HG03342 (cell line): ENCODE data around the gene PID1.

Source experiments
- ATAC-seq: cut with Tn5 transposase; IDR thresholded peaks from one replicate; pipeline ENCODE4 v1.9.1; 2021; ENCODE audit warnings: mild to moderate bottlenecking, moderate library complexity; ENCODE audit not compliant: unreplicated experiment

Gene PID1

DNA sequence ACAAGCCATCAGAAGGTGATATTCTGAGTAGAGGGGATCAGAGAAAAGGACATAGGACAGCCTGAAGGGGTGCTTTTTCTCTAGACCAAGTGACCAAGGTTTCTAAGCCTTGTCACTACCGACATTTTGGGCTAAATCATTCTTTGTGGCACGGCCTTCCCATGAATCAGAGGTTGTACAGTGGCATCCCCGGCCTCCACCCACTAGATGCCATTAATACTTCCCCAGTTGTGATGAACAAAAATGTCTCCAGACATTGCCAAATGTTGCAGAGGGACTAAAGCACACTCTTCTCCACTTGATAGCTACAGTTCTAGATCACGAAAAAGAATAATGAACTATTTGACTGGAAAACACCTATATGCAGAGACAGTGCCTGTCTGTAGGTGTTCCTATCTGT lies 143.6 kb downstream of the PID1 start:
- ATAC-seq = no peak

DNA sequence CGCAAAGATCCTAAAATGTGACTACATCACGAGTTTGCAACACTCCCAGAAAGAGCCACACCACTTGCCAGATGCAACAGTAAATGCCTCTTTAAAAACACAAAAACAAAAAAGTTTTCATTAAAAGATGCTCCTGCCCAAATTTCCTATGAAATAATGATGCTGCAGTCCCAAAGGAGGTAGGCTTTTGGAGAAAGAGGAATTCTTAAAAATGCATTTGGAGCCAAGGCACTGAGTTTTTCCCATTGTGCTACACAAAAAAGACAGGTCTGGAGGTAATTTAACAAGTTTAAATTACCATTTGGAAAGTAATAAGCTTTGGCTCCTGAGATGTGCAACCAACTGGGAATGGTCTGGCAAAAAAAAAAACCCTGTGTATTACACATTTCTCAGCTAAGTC lies 145.0 kb downstream of the PID1 start:
- no peak for ATAC-seq

DNA sequence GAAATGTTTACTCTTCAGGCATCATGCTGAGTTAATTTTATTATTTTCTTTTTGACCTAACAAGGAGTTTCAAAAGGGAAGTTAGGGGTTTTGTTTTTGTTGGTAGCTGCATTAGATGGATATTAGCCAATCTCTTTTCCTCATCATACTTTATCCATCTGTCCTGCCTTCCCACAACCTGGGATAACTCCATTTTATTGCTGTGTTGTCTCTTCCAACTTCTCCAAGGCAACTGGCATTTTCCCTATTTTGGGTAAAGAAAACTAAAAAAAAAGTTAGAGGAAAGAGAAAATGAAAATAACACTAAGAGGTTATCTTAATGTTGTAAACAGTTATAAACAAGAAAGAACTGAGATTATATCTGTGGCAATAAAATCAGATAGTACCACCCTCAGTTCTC lies 147.0 kb downstream of the PID1 start:
- ATAC-seq = no peak

DNA sequence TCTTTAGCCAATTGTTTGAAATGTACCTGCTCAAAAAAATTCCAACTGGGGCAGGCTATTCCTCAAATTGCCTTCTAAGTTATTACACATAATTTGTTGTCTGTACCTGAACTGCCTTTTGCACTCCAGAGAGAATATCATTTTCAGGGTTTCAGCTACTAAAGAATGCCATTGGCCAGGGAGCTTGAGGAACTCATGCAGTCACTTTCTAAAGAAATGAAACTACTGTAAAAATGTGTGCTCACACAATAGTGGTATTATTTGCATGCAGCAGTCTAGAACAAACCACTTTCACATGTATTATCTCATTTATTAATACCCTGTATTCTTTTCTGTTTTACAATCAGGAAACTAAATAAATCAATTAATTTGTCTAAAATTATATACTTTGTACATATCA lies 152.2 kb downstream of the PID1 start:
- ATAC-seq = peak; percentile 97

DNA sequence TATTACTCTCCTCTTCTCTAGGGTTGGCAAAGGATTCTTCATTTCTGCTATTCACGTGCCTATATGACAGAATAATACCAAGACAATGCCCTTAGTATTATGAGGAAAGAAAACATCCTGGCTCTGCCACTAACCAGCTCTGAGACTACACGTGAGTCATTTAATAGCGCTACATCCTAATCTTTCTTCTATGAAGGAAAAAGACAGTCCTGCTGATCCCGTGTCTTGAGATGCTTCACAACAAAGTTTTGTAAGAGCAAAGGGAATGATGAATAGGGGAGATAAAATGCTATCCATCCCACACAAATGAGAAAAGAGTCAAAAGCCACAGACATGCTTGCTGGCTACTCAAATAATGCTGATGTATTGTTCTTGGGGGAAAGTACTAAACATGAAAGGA lies 152.8 kb downstream of the PID1 start:
- ATAC-seq = no peak

DNA sequence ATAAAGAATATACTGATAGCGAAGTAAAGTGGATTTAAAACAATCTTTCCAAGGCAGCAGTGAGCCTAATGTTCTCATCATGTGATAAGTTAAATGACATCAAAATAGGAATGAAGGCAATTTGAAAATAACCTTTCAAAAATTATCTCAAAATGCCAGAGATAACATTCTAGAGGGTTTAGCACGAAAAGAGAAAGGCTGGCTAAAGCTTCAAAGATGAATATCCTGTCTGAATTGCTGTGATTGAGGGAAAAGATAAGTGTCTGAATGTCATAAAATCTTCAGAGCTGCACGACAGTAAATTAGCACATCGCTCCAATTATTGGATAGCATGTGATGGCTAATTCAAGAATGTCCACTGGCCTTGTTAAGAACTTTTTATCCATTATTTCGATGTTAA lies 159.3 kb downstream of the PID1 start:
- no peak for ATAC-seq

DNA sequence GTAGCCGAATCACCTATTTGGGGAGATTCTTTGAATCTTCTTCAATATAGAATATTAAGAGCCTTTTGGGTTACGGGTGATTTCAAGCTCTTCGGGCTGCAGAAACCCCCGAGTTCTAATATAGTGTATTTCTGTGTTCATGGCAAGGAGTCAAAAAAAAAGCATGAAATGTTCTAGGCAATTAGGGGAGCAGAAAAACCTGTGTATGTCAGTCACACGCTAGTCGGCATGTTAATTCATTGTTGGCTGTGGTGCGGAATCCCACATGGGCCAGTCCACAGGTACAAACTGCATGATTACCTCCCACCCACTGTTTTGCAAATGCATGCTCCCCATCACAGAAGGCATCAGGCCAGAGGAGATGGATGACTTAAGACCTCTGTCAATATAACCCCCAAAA lies 161.9 kb downstream of the PID1 start:
- ATAC-seq = no peak

DNA sequence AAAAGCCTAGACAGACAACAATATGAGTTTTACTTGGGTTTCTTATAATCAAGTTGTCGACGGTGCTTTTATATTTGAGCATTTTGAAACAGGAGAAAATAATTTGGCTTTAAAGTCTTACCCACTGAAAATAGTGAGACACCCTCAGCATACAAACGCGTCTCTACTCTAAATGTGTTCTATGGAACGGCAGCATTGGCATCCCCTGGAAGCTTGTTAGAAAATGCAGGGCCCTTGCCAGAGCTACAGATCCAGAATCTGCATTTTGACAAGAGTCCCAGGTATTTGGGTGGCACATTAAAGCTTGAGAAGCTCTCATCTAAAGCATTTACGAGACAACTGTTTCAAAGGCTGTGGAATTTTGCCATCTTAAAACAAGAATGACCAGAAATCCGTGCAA lies 163.5 kb downstream of the PID1 start:
- ATAC-seq = no peak

DNA sequence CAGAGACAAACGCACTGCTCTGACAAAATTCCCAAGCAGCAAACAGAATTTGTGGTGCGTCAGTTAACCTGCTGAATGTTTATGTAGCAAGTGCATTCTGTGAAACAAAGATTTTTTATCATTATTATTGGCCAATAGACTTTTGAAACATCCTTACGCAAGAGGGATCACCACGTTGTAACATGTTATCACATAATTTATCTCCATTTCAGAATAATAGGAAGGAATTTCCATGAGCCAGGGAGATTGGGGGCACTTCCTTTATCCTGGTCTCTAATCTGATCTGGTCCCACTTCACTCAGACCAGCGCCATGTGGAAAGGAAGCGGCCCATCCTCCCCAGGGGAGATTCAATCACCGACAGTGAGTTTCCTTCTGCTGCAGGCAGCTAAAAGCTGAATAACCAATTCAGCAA lies 166.1 kb downstream of the PID1 start:
- no peak for ATAC-seq

DNA sequence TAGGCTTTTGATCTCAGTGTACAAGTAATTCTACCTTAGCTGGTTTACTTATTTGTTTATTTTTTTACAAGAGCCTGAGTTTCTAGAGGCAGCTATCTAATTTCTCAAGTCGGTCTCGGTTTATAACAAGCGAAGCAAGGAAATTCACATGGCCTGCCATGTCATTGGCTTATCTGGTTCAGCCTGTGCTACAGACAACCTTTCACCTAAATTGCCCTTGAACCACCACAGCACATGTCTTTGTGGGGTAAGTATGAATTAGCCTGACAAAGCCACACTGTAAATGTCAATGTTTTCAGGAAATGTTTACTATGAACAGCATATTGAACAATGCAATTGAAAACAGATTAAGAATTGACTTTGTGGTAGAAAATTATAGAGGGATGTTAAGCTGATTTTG lies 167.1 kb downstream of the PID1 start:
- ATAC-seq = no peak

DNA sequence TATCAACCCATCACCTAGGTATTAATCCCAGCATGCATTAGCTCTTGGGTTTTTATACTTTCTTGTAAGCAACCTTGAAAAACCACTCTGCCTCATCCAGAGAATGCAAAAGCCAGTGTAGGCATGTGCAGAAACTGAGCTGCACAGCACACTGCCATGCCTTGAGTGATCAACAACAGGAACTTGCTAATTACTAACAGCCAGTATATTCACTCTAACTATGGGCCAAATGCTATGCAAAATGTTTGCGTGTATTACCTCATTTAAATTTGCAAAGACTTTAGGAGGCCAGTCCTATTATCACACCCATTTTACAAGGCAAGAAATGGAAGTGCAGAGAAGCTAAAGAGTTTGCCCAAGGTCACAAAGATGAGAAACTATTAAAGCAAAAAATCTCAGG lies 169.8 kb downstream of the PID1 start:
- no peak for ATAC-seq

DNA sequence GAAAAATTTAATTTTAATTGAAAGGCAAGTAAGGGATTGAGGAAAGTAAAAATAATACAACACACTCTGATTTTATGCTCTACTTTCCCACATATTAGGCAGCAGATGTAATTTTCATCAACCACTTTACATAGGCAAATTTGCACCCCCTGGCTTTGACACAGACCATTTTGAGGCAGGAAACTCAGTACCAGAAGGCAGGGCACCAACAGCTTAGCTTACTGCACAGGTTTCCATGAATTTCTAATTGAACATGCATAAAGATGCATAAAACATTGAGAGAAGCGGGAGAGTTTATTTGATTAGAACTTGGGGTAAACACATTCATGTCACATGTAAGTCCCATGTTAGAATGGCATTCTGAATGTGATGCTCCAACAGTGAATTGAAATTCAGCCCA lies 171.9 kb downstream of the PID1 start:
- no peak for ATAC-seq

DNA sequence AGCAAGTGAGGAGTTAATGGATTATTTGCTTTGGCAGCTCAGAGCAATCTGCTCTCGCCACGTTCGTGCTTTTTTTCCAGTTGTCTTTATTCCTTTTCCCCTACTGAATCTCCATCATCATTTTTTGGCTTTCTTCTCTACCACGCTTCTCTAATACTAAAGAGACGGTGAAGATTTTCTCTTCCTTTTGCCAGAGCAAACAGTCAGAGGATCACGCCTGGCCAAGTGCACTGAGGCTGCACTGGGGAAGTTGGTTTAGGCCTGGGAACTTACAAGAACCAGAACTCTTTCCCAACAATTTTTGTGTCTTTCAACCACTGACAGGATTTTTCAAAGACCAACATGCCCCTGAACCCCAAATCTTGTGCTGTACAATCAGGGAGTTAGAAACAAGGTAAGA lies 172.3 kb downstream of the PID1 start:
- no peak for ATAC-seq

DNA sequence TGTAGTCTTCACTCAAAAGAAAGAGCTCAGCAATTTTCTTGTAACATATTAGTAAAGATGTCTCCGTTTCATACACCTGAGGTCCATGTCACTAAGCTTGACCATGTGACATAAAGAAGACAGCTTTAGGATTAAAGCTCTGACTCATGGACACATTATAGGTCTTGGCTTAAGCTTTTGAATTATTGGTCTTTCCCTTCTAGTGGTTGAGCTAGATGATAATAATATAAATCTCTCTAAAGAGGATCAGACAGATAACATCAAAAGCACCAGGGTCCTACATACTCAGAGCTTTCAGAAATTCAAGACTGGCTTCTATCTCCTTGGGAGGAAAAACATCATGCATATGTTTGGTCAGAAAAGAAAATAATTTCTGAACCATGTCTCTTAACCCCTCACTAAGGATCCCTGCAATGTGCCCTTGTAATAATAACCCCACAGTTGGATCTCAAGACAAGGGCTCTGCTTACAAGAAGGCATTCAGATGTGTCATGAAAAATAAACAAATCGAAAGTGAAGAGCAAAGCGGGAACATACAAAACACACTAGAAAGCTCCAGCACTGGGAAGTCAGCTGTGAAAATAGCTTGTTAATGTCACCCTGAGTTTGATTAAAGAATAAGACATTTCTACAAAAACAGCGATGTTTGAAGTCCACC lies 174.5 kb downstream of the PID1 start:
- ATAC-seq = no peak

DNA sequence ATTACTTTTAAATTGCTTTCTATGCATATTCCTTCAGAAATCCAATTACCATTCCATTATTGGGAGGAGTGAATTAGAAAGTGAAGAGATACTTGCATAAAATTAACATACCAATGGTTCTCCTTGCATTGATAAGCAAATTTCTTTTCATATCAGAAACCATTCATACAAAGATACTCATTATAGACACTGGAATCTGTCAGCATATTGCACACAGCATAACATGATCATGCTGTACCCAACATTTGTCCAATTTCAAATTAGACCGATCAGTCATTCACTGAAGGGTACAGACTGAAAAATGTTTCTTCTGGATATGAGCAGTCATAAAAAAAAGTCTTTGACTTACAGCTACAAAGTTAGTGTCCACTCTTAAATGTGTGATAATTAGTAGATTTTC lies 175.6 kb downstream of the PID1 start:
- ATAC-seq = no peak

DNA sequence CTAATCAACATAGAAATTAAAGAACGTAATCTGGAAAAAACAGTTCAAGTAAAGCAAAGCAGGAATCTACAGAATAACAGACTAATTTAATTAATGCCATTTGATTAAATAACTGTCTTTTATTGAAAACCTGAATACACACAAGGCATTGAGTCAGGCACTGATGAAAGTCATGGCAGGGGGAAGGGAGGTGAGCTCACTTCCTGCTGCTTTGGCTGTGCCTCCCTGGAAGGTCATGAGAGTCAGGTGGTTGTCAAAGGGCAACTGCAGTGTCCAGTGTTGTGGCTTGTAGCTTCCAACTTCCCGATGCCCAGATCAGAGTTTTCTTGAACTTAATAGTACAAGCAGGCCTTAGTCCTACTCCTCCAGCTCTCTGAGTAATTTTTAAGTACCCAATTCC lies 180.9 kb downstream of the PID1 start:
- no peak for ATAC-seq

DNA sequence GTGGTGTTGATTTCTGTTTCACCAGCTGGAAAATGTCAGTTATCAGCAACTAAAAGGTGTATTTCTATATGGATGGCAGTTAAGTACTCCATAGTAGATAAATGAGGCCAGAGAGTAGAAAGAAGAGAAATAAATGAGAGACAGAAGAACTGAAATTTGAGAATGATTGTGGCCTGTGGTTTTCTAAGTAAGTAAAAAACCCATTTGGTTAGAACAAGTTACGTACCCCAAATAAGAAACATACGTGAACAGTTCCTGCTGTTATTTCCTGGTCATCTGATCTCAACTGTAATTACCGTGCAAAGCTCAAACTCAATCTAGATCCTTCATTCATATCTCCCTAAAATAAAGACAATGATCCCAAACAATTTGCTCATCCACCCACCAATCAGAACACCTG lies 181.3 kb downstream of the PID1 start:
- no peak for ATAC-seq

DNA sequence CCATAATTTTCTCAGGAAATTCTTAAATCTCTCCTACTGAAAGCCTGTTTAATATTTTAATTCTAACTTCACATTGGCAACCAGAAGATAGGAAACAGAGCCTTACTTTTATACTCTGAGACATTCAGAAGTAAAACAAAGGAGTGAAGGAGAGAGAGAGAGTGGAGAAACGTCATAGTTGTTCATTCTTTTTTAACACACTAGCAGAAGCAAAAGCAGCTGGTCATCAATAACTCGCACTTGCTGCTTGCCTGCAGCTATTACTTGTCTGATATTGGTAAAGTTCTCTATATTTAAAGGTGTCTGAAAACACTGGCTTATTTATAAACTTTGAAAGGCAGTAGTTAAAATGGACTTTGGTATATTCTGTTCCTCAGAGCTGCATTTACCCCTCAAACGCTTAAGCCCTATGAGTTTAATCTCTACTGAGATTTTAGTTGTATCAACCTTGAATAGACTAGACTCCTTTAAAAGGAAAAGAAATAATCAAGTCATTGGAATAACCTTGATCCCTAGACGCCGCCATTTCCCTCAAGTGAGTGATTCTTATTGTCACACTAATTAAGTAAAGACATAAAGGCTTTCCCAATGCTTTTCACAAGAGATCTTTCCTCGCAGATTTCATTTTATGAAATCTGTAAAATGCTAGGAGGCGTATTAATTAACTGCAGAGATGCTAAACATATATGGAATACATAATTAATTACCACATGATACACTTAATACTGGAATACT lies 182.0 kb downstream of the PID1 start:
- ATAC-seq = no peak

DNA sequence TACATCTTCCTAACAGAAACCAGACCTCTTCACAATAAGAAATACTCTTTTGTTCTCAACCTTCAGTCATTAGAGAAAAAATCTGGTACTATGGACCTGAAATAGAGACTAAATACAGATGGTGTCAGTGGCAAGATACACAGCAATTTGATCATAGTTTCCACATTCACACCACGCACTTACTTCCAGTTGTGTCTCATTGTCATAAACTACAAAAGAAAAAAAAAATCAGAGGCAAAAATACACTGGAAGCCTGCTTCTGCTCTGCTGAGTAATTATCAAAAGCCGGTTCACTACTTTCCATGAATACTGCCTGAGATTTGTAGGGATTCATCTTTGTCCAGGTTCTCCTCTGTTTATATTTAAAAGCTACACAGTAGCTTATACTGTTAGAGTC lies 182.6 kb downstream of the PID1 start:
- ATAC-seq = no peak

DNA sequence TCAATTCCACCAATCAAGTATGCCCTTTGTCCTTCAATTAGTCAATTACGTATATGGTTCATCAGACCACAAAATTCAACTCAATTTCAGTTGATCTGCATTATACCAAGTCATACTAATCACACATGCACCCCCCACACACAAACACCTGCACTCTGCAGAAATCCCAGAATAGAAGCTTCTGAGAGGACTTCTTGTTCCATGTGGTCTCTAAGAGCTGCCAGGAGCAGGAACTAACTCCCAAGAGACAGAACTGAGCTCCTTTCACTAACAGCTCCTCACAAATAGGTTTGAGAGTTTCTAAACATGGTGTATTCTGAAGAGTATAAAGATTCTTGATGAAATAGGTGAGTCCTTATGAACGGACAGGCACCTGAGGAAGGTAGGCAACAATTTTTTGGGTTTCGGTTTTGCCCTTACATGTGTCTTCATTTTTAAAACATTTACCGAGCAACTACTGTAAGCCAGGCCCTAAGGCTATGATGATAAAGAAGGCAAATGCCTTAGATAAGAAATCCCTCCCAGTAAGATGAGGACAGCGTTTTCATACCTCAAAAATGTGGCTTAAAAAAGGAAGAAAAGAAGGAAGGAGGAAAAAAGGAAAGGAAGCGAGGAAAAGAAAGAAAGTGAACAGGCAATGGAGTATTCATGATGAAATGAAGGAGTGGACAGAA lies 183.1 kb downstream of the PID1 start:
- ATAC-seq = no peak

DNA sequence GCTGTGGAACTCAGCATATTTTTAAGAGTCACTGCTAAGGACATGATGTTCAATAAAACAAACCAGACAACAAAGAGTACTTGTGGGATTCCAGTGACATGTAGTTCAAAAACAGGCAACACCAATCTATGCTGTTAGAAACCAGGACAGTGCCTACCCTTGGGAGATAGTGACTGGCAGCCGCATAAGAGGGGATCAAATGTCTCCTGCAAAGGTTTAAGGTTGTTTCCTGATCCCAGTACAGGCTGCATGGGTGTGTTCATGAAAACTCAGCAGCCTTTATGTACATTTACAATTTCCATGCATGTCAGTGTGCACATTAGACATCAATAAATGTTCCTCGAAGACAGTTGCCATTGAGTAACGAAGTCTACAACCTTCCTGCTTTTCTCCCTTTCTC lies 183.8 kb downstream of the PID1 start:
- no peak for ATAC-seq

DNA sequence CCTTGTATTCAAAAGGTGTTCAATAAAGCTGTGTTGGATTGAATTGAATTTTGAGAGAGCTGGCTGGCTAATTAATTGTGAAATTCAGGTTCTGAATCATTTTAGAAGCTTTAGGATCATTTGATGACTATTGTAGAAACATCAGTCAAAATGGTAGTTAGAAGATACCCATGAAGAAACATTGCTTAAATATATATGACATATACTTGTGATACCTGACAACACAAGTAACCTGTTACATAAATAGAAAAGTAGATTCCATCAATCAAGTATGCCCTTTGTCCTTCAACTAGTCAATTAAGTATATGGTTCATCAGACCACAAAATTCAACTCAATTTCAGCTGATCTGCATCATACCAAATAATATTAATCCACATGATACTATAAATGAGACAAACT lies 185.6 kb downstream of the PID1 start:
- ATAC-seq = no peak
